Measurements from ENCODE around the gene TNFRSF8. TPM values are rescaled to one million over a fixed set of nuclear protein-coding genes. Genes with fewer than 3 reads are reported as not detected.

TNFRSF8 gene
- total RNA-seq, 1 experiment from 2014 or later: not detected

DNA sequence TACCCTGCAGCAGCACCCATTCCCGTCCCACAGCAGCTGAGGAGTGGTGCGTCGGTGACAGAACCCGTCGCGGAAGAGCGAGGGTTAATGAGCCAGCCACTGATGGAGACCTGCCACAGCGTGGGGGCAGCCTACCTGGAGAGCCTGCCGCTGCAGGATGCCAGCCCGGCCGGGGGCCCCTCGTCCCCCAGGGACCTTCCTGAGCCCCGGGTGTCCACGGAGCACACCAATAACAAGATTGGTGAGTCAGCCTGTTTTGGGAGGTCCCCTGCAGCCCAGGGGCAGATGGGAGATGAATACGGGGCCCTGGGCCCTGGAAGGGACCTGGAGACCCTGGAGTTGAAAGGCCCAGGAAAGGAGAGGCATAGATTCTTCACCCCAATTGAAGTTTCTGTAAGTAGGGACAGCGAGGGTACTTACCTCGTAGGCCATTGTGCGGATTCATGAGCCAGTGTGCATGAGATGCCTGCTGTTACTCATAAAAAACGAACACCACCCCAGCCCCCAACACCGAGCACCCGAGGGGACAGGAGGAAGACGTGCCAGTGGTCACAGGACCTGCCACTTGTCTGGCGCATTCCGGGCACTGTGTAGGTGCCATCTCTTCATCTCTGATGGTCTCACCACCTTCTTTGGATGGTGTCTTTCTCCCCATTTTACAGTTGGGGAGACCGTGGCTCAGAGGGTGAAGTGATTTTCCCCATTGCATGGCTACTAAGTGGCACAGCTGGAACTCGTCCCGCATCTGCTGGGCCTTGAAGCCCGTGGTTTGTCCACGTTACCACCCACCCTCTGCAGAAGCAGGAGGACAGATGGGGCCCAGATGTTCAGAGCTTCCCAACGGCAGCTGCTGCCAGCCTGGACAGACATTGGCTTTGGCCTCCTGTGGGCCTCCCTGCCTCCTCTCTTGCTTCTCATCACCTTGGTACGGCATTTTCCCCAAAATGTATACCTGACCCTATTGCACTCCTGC is 75.4 kb downstream of the TNFRSF8 start:
- H3K27ac ChIP-seq (ENCODE audit: low read length): no peak overlapping the region
- CTCF ChIA-PET: no interaction called here

DNA sequence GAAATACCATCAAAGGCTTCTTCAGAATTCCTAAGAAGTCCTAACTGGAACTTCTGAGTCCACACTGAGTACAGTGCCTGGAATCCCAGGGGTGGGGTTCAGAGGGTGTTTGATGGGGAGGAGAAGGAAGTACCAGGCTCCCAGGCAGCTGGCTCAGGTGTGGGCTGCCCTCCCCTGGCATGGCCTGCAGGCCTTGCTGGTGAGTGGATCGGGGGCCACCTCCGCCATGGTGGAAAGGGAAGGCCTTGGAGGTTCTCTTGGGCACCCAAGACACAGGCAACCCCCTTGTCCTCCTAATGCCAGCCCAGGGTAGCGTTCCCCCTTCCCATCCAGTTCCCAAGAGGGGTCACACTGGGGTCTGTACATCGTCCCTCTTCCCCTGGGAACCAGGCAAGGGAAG is 76.9 kb downstream of the TNFRSF8 start:
- Histone ChIP-seq H2AFZ (ENCODE audit: low read length) (no peak overlapping the region), H3K36me3 (ENCODE audit: low read depth, low read length) (no peaks in the 10 kb centered on the region), H3K79me2 (ENCODE audit: low read length) (no peaks in the 10 kb centered on the region), H3K9ac (ENCODE audit: low read length) (no peak overlapping the region), H4K20me1 (ENCODE audit: low read length) (no peaks in the 10 kb centered on the region), H3F3A (ENCODE audit: low read length, unreplicated experiment) (no peaks in the 10 kb centered on the region), H3K4me1 (ENCODE audit: insufficient read depth, low read length) (peaks cover 19% of the 10 kb centered on the region), H3K4me2 (ENCODE audit: low read length) (no peak overlapping the region), H3K4me3 (ENCODE audit: low read length) (no peak overlapping the region), H3K9me3 (ENCODE audit: low read length) (no peaks in the 10 kb centered on the region), H3K9me2 (replicated peaks; ENCODE audit: low read length) (no peaks in the 10 kb centered on the region), H3K27ac (ENCODE audit: low read length) (no peak overlapping the region), H3K27me3 (ENCODE audit: low read length) (no peaks in the 10 kb centered on the region)
- CTCF ChIA-PET: no interaction called here
- no peak for DNase-seq
- TF ChIP-seq EZH2 (IDR thresholded peaks at IDR 0.05; ENCODE audit: low read length, unreplicated experiment): no peak
- TF ChIP-seq, protein P1, sequence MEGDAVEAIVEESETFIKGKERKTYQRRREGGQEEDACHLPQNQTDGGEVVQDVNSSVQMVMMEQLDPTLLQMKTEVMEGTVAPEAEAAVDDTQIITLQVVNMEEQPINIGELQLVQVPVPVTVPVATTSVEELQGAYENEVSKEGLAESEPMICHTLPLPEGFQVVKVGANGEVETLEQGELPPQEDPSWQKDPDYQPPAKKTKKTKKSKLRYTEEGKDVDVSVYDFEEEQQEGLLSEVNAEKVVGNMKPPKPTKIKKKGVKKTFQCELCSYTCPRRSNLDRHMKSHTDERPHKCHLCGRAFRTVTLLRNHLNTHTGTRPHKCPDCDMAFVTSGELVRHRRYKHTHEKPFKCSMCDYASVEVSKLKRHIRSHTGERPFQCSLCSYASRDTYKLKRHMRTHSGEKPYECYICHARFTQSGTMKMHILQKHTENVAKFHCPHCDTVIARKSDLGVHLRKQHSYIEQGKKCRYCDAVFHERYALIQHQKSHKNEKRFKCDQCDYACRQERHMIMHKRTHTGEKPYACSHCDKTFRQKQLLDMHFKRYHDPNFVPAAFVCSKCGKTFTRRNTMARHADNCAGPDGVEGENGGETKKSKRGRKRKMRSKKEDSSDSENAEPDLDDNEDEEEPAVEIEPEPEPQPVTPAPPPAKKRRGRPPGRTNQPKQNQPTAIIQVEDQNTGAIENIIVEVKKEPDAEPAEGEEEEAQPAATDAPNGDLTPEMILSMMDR (conservative IDR thresholded peaks at IDR 0.05; ENCODE audit: low read depth, low read length): no peak
- TF ChIP-seq EZH2phosphoT487 (IDR thresholded peaks at IDR 0.05; ENCODE audit: borderline replicate concordance, low read length): no peak
- POLR2A ChIA-PET (ENCODE audit: unreplicated experiment): no interaction called here
- BruUV-seq (replicated peaks): no TSS peak
- intact Hi-C loops (cut with micrococcal nuclease): no loop called here
- ATAC-seq: no peak

More for the DNA sequence above, 75.4 kb downstream of the TNFRSF8 start:
- intact Hi-C loops (cut with micrococcal nuclease): no loop called here
- Histone ChIP-seq H2AFZ (ENCODE audit: low read length) (no peak overlapping the region), H4K20me1 (ENCODE audit: low read length) (no peaks in the 10 kb centered on the region), H3K4me2 (ENCODE audit: low read length) (no peak overlapping the region), H3K4me3 (ENCODE audit: low read length) (no peak overlapping the region), H3F3A (ENCODE audit: low read length, unreplicated experiment) (no peaks in the 10 kb centered on the region), H3K9me3 (ENCODE audit: low read length) (no peaks in the 10 kb centered on the region), H3K9ac (ENCODE audit: low read length) (no peak overlapping the region), H3K4me1 (ENCODE audit: insufficient read depth, low read length) (peaks cover 12% of the 10 kb centered on the region), H3K79me2 (ENCODE audit: low read length) (no peaks in the 10 kb centered on the region), H3K9me2 (replicated peaks; ENCODE audit: low read length) (no peaks in the 10 kb centered on the region), H3K27me3 (ENCODE audit: low read length) (no peaks in the 10 kb centered on the region), H3K36me3 (ENCODE audit: low read depth, low read length) (no peaks in the 10 kb centered on the region)
- no peak for ATAC-seq
- TF ChIP-seq EZH2 (IDR thresholded peaks at IDR 0.05; ENCODE audit: low read length, unreplicated experiment) (no peak), EZH2phosphoT487 (IDR thresholded peaks at IDR 0.05; ENCODE audit: borderline replicate concordance, low read length) (no peak)
- TF ChIP-seq, protein P1 (conservative IDR thresholded peaks at IDR 0.05; ENCODE audit: low read depth, low read length): no peak
- DNase-seq: no peak
- no TSS peak for BruUV-seq (replicated peaks)
- POLR2A ChIA-PET (ENCODE audit: unreplicated experiment): no interaction called here
